Upper lobe of right lung (tissue), 1 donor: Measurements from ENCODE around the gene RNF150. TPM values are rescaled to one million over a fixed set of nuclear protein-coding genes. Genes with fewer than 3 reads are reported as not detected.

Experiments
- ATAC-seq: fragments of 200-7000 bp; cut with Tn5 transposase; one replicate; pipeline ENCODE4 v1.9.1; 2020; ENCODE audit warnings: mild to moderate bottlenecking, moderate library complexity
- DNase-seq: peaks from one replicate; pipeline ENCODE4 v3.0.0-alpha.2; 2020
- H3K27ac ChIP-seq: fragments of 200-600 bp; one replicate; pipeline ENCODE4 v1.8.0; 2022
- H3K27me3 ChIP-seq: fragments of 200-600 bp; one replicate; pipeline ENCODE4 v1.8.0; 2022; ENCODE audit warnings: mild to moderate bottlenecking
- H3K36me3 ChIP-seq: fragments of 200-600 bp; one replicate; pipeline ENCODE4 v1.8.0; 2022
- H3K4me1 ChIP-seq: fragments of 200-600 bp; one replicate; pipeline ENCODE4 v1.8.0; 2022
- H3K4me3 ChIP-seq: fragments of 200-600 bp; one replicate; pipeline ENCODE4 v1.8.0; 2022; ENCODE audit warnings: mild to moderate bottlenecking
- H3K9me3 ChIP-seq: fragments of 200-600 bp; one replicate; pipeline ENCODE4 v1.8.0; 2022
- intact Hi-C: fragments of 100-400 bp; cut with DNase I; formaldehyde crosslinking; loops from one replicate; pipeline ENCODE4 v1.11.0; 2022
- total RNA-seq: library from RNA; stranded (reverse); fragmentation: NEBNext Ultra II Directional; extraction: Animal tissue kit (Norgen Biotek cat#: 25700); gene quantifications from one replicate; pipeline ENCODE4 v1.2.1, GENCODE V29; 2021
- TF ChIP-seq, protein P1 (sequence below): fragments of 200-600 bp; IDR thresholded peaks from one replicate; pipeline ENCODE4 v1.8.0; 2022; ENCODE audit warnings: antibody characterized with exemption
- donor health status: DM: no; HTN: yes; CAD: no; lungs with severe emphysema.

The RNF150 gene
- total RNA-seq, 1 donor from 2014 or later: 2.4 TPM

DNA sequence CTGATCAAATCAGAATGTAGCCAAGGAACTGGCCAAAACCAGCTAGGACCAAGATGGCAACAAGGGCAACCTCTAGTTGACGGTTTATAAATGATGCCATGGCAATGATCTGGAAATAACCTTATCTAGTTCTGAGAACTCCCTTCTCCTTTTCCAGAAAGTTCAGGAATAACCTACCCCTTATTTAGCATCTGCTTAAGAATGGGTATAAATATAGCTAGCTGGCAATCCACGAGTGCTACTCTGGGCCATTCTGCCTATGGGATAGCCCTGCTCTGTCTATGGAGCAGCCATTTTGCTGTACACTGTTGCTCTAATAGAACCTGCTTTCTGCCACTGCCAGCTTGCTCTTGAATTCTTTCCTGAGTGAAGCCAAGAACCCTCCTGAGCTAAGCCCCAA, 192.7 kb downstream of the RNF150 start:
- intact Hi-C loops: no loop called here
- DNase-seq: no peak
- H3K9me3 ChIP-seq: no peaks in the 10 kb centered on the region
- H3K4me3 ChIP-seq: no peak overlapping the region
- ATAC-seq: no peak
- TF ChIP-seq, protein P1, sequence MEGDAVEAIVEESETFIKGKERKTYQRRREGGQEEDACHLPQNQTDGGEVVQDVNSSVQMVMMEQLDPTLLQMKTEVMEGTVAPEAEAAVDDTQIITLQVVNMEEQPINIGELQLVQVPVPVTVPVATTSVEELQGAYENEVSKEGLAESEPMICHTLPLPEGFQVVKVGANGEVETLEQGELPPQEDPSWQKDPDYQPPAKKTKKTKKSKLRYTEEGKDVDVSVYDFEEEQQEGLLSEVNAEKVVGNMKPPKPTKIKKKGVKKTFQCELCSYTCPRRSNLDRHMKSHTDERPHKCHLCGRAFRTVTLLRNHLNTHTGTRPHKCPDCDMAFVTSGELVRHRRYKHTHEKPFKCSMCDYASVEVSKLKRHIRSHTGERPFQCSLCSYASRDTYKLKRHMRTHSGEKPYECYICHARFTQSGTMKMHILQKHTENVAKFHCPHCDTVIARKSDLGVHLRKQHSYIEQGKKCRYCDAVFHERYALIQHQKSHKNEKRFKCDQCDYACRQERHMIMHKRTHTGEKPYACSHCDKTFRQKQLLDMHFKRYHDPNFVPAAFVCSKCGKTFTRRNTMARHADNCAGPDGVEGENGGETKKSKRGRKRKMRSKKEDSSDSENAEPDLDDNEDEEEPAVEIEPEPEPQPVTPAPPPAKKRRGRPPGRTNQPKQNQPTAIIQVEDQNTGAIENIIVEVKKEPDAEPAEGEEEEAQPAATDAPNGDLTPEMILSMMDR: no peak
- H3K27ac ChIP-seq: no peak overlapping the region
- H3K36me3 ChIP-seq: no peaks in the 10 kb centered on the region
- no peaks in the 10 kb centered on the region for H3K27me3 ChIP-seq
- no peaks in the 10 kb centered on the region for H3K4me1 ChIP-seq

DNA sequence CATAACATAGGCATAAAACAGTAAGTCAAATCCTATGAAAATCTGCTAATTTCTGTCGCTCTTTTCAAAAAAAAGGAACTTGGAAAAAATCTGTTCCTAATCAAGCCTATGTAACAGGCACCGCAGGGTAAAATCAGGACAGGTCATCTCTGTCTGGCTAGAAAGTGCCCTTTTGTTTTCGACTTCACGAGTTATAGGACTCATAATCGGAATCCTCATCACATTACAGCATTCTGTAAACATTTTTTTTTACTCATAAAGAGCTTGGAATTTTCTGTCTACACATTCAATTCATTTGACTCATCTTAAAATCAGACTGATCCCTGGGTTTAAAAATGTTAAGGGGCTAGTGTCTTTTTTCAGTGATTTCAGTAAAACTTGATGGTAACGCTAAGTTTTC, 195.4 kb downstream of the RNF150 start:
- intact Hi-C loops: no loop called here
- ATAC-seq: no peak
- H3K36me3 ChIP-seq: no peaks in the 10 kb centered on the region
- TF ChIP-seq, protein P1: no peak
- no peak overlapping the region for H3K4me3 ChIP-seq
- H3K27me3 ChIP-seq: no peaks in the 10 kb centered on the region
- no peaks in the 10 kb centered on the region for H3K4me1 ChIP-seq
- H3K27ac ChIP-seq: no peak overlapping the region
- H3K9me3 ChIP-seq: no peaks in the 10 kb centered on the region
- no peak for DNase-seq

DNA sequence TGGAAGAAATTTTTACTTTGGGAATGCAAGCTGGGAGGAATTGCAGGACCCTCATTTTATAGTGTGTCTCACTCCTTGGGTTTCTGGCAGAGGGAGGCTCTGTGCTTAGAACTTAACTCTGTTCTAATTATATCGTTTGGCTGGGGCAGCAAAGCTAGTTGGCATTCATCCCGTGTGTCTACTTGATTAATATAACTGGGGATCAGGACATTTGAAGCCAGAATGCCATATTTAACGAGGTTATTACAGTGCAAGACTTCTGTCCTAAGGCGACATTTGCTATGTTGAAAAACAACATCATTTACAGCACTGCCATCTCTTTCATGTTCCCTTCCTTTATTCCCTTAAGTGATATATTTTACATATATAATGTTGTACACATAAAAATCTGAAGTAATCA, 198.0 kb downstream of the RNF150 start:
- no peak for DNase-seq

DNA sequence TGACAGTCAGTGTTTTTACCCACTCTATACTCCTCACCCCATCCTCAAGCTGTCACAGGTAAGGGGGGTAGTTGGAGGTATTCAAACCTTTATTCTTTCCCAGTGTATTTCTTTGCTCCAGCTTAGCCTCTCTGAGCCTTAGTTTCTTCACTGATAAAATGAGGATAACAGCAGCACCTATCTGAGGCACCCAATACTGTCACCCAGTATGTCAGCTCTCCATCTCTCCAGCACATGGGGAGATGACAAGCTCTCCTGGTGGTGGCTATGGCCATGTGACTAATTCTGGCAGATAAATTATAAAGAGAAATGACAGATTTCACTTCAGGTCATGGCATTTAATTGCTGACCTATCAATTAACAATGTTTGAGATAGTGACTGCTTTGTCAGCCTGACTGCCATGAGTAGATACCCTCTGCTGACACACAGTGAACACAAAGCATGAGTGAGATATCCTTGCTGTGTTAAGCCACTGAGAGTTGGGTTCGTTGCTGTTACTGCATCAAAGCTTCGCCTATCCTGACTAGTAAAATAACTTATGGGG, 200.7 kb downstream of the RNF150 start:
- intact Hi-C loops: no loop called here

More for the DNA sequence above, 198.0 kb downstream of the RNF150 start:
- H3K27ac ChIP-seq: no peak overlapping the region
- no peaks in the 10 kb centered on the region for H3K4me1 ChIP-seq
- H3K9me3 ChIP-seq: no peaks in the 10 kb centered on the region
- no peaks in the 10 kb centered on the region for H3K27me3 ChIP-seq
- H3K36me3 ChIP-seq: no peaks in the 10 kb centered on the region
- intact Hi-C loops: no loop called here
- no peak overlapping the region for H3K4me3 ChIP-seq
- TF ChIP-seq, protein P1: no peak
- ATAC-seq: no peak

DNA sequence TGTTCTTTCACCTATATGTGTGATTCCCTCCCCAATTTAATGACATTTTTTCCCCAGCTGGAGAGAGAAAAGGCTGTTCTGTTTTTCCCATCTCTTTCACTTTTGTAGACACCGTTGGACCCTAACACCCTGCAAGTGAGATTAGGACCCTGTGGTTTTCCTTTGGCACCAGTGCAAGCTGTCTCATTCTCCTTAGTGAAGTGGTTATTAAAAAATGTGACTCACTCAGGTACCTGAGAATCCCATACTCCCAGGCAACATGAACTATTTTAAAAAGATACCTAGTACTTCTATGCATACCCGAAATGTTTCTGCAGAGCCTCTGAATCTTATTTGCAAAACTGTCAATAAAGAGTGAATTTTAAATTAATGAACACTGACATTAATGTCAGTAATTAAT, 201.4 kb downstream of the RNF150 start:
- Histone ChIP-seq H3K9me3 (no peaks in the 10 kb centered on the region), H3K27me3 (no peaks in the 10 kb centered on the region), H3K36me3 (no peaks in the 10 kb centered on the region), H3K4me3 (no peak overlapping the region), H3K27ac (no peak overlapping the region), H3K4me1 (no peaks in the 10 kb centered on the region)
- intact Hi-C loops: no loop called here
- ATAC-seq (no peak), DNase-seq (no peak)
- TF ChIP-seq, protein P1: no peak

More for the DNA sequence above, 200.7 kb downstream of the RNF150 start:
- ATAC-seq (no peak), DNase-seq (no peak)
- H3K27me3 ChIP-seq: no peaks in the 10 kb centered on the region
- H3K4me3 ChIP-seq: no peak overlapping the region
- no peak overlapping the region for H3K27ac ChIP-seq
- no peaks in the 10 kb centered on the region for H3K36me3 ChIP-seq
- TF ChIP-seq, protein P1: no peak
- H3K4me1 ChIP-seq: no peaks in the 10 kb centered on the region
- H3K9me3 ChIP-seq: no peaks in the 10 kb centered on the region

DNA sequence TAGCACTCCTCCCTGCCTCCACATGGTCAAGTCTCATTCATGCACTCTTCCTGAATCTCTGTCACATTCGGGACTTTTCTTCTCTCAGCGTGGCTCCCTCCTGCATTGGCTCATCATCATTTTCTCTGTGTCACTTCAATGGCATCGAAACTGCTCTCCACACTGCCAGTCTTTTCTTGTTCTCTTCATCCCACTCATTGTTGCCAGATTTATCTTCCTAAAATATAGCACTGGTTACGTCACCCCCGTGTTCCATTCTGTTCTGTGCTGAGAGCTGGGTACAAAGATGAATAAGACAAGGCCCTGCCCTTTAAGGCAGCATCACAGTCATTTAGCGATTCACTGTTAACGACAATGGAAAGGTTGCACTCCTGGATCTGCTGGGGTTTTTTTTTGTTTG, 202.7 kb downstream of the RNF150 start:
- no peak for ATAC-seq
- Histone ChIP-seq H3K4me1 (no peaks in the 10 kb centered on the region), H3K27me3 (no peaks in the 10 kb centered on the region), H3K9me3 (no peaks in the 10 kb centered on the region), H3K27ac (no peak overlapping the region), H3K36me3 (no peaks in the 10 kb centered on the region), H3K4me3 (no peak overlapping the region)
- DNase-seq: no peak
- TF ChIP-seq, protein P1: no peak
- intact Hi-C loops: no loop called here
